H1 (cell line): ENCODE data around the gene SLC27A1. TPM values are rescaled to one million over a fixed set of nuclear protein-coding genes. Genes with fewer than 3 reads are reported as not detected.

Experiments used
- BCL11A ChIP-seq, 2 experiments: IDR thresholded peaks; one replicate each; pipeline ENCODE4 v1.6.1; 2011; ENCODE audit warnings: low read depth in 2 of 2, low read length in 2 of 2, mild to moderate bottlenecking in 2 of 2
- CHD1 ChIP-seq: IDR thresholded peaks from 2 replicates; pipeline ENCODE4 v1.6.1; 2012; ENCODE audit warnings: low read depth, low read length, improper control_type of control experiment
- CREB1 ChIP-seq: IDR thresholded peaks from 2 replicates; pipeline ENCODE4 v1.6.1; 2012; ENCODE audit warnings: inconsistent platforms
- EGR1 ChIP-seq: IDR thresholded peaks from 2 replicates; pipeline ENCODE4 v1.6.1; 2011; ENCODE audit warnings: low read depth, low read length, borderline replicate concordance
- GABPA ChIP-seq: IDR thresholded peaks from 2 replicates; pipeline ENCODE4 v1.6.1; 2011; ENCODE audit warnings: mild to moderate bottlenecking, low read length, moderate library complexity, borderline replicate concordance; ENCODE audit not compliant: insufficient read depth
- KDM5A ChIP-seq: fragments of 200-600 bp; IDR thresholded peaks from 2 replicates; pipeline ENCODE4 v1.7.1; 2012; ENCODE audit warnings: mild to moderate bottlenecking, low read length, inconsistent platforms, mixed read lengths
- NANOG ChIP-seq: IDR thresholded peaks from 2 replicates; pipeline ENCODE4 v1.6.1; 2011; ENCODE audit warnings: low read length, low read depth, mild to moderate bottlenecking, inconsistent platforms; ENCODE audit not compliant: insufficient read depth, poor library complexity, severe bottlenecking
- RAD21 ChIP-seq, 2 experiments: IDR thresholded peaks in 1 of 2; conservative IDR thresholded peaks in 1 of 2; 2 replicates each; pipeline ENCODE4 v1.6.1; 2011; ENCODE audit warnings: low read depth in 2 of 2, low read length in 2 of 2, improper control_type of control experiment in 1 of 2, inconsistent platforms in 1 of 2, mild to moderate bottlenecking in 1 of 2, moderate library complexity in 1 of 2
- RFX5 ChIP-seq: IDR thresholded peaks from 2 replicates; pipeline ENCODE4 v1.6.1; 2011; ENCODE audit warnings: low read depth, low read length, improper control_type of control experiment, borderline replicate concordance
- SP1 ChIP-seq: IDR thresholded peaks from 2 replicates; pipeline ENCODE4 v1.6.1; 2011; ENCODE audit warnings: low read depth, low read length
- SP2 ChIP-seq: IDR thresholded peaks from 2 replicates; pipeline ENCODE4 v1.6.1; 2012; ENCODE audit warnings: mild to moderate bottlenecking, low read length, inconsistent platforms
- SP4 ChIP-seq: IDR thresholded peaks from 2 replicates; pipeline ENCODE4 v1.6.1; 2012; ENCODE audit warnings: low read length, inconsistent platforms
- SRF ChIP-seq: IDR thresholded peaks from 2 replicates; pipeline ENCODE4 v1.6.1; 2011; ENCODE audit warnings: mild to moderate bottlenecking, low read depth, low read length, moderate library complexity
- TAF7 ChIP-seq: optimal IDR thresholded peaks from 2 replicates; pipeline ENCODE3; 2011; ENCODE audit warnings: low read depth, mild to moderate bottlenecking, inconsistent platforms, low read length, moderate library complexity, borderline replicate concordance
- TBP ChIP-seq: IDR thresholded peaks from 2 replicates; pipeline ENCODE4 v1.6.1; 2011; ENCODE audit warnings: low read depth, low read length, improper control_type of control experiment
- USF2 ChIP-seq: IDR thresholded peaks from 2 replicates; pipeline ENCODE4 v1.6.1; 2011; ENCODE audit warnings: low read length, improper control_type of control experiment
- ZNF274 ChIP-seq: IDR thresholded peaks from 2 replicates; pipeline ENCODE4 v1.7.0; 2012; ENCODE audit warnings: low read length, borderline replicate concordance; ENCODE audit errors: extremely low read depth
- polyA plus RNA-seq, 7 experiments: library from polyadenylated mRNA; depleted of rRNA in 3 of 7; stranded (reverse) in 5 of 7; unstranded in 2 of 7; fragments of >200 nt in 5 of 7; fragments of 200-250 nt in 2 of 7; gene quantifications; 1 replicate in 5 of 7; 2 replicates in 1 of 7; 4 replicates in 1 of 7; pipeline versions ENCODE4 v1.2.1 to v1.2.3, GENCODE V29; 2011 to 2013; ENCODE audit warnings: missing spikeins in 2 of 7, mixed read lengths in 2 of 7
- total RNA-seq: library from RNA; stranded (reverse); fragmentation: NEBNext Ultra II Directional; extraction: Animal tissue kit (Norgen Biotek cat#: 25700); gene quantifications from 2 replicates; pipeline ENCODE4 v1.2.1, GENCODE V29; 2021
- TF ChIP-seq, protein P1 (sequence below): IDR thresholded peaks from 2 replicates; pipeline ENCODE4 v1.6.1; 2012; ENCODE audit warnings: low read length, inconsistent platforms
- TF ChIP-seq, protein P2 (sequence below), 3 experiments: IDR thresholded peaks; 1 replicate in 2 of 3; 2 replicates in 1 of 3; pipeline versions ENCODE4 v1.5.1 to v1.6.1; 2011; ENCODE audit warnings: low read length in 3 of 3, mild to moderate bottlenecking in 3 of 3, inconsistent platforms in 2 of 3, low read depth in 1 of 3, moderate library complexity in 1 of 3; ENCODE audit not compliant: insufficient read depth in 1 of 3; ENCODE audit errors: control extremely low read depth in 1 of 3

Gene SLC27A1
- total and polyA plus RNA-seq, 2 of the 8 experiments (the other 6 are each of a cell fraction or from before 2014, with no cell fraction given) = 7.5 to 9.1 TPM

GRCh38 chr19:17441241-17442021 lies 28.9 kb upstream of the SLC27A1 start (continued):
- TF ChIP-seq, protein P1, sequence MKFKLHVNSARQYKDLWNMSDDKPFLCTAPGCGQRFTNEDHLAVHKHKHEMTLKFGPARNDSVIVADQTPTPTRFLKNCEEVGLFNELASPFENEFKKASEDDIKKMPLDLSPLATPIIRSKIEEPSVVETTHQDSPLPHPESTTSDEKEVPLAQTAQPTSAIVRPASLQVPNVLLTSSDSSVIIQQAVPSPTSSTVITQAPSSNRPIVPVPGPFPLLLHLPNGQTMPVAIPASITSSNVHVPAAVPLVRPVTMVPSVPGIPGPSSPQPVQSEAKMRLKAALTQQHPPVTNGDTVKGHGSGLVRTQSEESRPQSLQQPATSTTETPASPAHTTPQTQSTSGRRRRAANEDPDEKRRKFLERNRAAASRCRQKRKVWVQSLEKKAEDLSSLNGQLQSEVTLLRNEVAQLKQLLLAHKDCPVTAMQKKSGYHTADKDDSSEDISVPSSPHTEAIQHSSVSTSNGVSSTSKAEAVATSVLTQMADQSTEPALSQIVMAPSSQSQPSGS = no peak
- no peak for TF ChIP-seq TBP
- TF ChIP-seq CHD1 = no peak
- TF ChIP-seq NANOG = no peak
- TF ChIP-seq KDM5A = no peak
- no peak for TF ChIP-seq ZNF274
- peak; percentile 9; the same call in 1 of the 2 replicates for TF ChIP-seq SP2
- no peak for TF ChIP-seq TAF7
- TF ChIP-seq SP1 = peak; percentile 94
- TF ChIP-seq RAD21 (IDR thresholded peaks at IDR 0.05 in 1 of 2, conservative IDR thresholded peaks at IDR 0.05 in 1 of 2; ENCODE audit: low read depth in 2 of 2, low read length in 2 of 2) = peak; percentile 84
- TF ChIP-seq EGR1 = no peak
- TF ChIP-seq SP4 = no peak
- TF ChIP-seq, protein P2, sequence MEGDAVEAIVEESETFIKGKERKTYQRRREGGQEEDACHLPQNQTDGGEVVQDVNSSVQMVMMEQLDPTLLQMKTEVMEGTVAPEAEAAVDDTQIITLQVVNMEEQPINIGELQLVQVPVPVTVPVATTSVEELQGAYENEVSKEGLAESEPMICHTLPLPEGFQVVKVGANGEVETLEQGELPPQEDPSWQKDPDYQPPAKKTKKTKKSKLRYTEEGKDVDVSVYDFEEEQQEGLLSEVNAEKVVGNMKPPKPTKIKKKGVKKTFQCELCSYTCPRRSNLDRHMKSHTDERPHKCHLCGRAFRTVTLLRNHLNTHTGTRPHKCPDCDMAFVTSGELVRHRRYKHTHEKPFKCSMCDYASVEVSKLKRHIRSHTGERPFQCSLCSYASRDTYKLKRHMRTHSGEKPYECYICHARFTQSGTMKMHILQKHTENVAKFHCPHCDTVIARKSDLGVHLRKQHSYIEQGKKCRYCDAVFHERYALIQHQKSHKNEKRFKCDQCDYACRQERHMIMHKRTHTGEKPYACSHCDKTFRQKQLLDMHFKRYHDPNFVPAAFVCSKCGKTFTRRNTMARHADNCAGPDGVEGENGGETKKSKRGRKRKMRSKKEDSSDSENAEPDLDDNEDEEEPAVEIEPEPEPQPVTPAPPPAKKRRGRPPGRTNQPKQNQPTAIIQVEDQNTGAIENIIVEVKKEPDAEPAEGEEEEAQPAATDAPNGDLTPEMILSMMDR (IDR thresholded peaks at IDR 0.05; ENCODE audit: control extremely low read depth in 1 of 3, insufficient read depth in 1 of 3, low read depth in 1 of 3, low read length in 3 of 3) = peak; percentile 58 to 83 (median 73)
- no peak for TF ChIP-seq BCL11A (IDR thresholded peaks at IDR 0.05; ENCODE audit: low read depth in 2 of 2, low read length in 2 of 2)
- TF ChIP-seq RFX5 = no peak
- TF ChIP-seq USF2 = no peak
- TF ChIP-seq SRF = no peak
- no peak for TF ChIP-seq GABPA
- no peak for TF ChIP-seq CREB1
